Measurements from ENCODE around the gene CDH20.

CDH20 gene

DNA sequence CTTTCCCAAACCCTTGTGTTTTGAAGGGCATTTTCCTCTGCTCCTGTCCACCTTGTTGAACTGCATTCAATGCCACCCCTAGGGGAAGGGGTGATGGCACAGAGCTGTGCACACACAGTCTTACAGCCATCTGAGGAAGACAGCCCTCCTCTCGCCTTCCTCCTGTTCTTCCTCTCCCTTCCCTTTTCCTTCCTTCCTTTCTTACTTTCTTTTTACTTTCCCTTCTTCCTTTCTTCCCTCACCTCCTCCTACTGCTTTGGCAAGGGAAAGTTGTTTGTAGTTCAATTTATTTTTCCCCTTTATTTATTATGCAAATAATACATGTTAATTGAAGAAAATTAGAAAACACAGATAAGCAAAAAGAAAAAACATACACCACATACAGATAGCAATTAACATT is 99.4 kb downstream of the CDH20 start:
- no peak for DNase-seq

DNA sequence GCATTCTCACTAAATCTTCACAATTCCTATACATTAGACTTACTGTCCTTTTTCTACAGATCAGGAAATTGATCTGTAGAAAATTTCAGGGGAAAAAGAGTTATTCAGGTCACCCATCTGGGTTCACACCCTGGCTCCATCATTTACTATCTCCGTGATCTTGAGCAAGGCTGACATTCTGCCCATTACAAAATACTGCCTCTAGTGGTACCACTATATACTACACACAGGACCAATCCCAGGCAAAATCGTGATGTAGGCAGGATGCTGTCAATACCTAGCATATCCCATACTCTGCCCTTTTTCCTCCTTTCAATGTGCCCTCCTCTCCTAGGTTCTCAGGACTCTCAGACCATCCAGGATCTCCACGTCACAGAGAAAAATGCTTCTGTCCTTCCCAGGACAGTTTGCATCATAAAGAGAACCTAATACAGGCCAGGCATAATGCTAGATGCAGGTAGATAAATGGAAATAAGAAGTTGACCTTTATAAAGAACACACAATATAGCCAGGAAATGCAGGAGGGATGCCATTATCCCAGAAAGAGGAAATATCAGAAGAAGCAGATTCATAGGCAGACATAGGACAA is 101.9 kb downstream of the CDH20 start:
- DNase-seq = no peak

DNA sequence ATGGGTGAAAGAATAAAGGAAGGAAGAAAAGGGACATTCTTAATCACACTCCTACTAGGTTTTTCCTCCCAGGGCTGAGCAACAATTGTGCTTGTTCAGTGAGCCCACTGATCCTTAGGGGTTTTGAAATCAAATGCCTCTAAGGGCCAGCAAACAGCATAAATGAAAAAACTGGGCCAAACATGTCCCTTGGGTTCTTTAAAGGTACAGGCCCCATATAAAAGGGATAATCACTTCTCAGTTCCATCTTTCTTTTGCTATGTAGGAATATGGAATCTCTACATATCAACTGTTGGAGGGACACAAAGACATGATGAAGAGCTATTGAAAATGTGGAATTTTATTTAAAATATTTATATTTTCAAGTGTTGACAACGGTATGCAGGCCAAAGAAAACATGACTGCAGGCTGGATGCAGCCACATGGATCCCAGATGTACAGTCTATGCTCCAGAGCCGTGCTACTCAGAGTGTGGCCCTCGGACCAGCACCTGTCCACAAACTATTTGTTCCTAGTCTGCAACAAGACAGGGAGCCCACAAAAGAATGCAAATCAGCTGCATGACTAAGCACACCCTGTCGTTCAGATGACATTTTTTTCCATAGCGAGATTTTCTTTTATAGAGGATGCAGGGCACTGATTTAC is 110.0 kb downstream of the CDH20 start:
- no peak for DNase-seq

- no peak for DNase-seq
Observed at GRCh38 chr18:61448316-61448715, 115.1 kb downstream of the CDH20 start.

- no peak for DNase-seq
Observed at GRCh38 chr18:61459896-61460648, 126.8 kb downstream of the CDH20 start.

GRCh38 chr18:61464551-61465142 is 131.4 kb downstream of the CDH20 start:
- no peak for DNase-seq

DNA sequence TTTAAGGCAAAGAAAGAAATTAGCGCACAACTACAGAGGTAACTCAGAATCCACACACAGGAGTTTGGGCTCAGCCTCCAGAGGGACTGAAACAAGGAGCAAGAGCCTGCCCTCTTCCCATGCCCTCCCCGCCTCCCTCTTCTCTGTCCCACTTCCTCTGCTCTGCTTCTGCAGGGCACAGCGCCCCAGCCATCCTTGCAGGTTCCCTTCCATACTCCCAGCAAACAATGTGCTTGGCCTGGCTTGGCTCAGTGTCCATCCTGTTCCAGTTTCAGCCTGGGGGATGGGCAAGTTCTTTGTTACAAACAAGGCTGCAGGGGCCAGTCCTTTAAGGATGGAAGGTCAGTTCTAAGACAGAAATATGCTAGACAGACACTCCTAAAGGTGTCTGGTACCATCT is 133.5 kb downstream of the CDH20 start:
- no peak for DNase-seq

- DNase-seq = no peak
Observed at GRCh38 chr18:61470031-61470674, 136.9 kb downstream of the CDH20 start.

DNA sequence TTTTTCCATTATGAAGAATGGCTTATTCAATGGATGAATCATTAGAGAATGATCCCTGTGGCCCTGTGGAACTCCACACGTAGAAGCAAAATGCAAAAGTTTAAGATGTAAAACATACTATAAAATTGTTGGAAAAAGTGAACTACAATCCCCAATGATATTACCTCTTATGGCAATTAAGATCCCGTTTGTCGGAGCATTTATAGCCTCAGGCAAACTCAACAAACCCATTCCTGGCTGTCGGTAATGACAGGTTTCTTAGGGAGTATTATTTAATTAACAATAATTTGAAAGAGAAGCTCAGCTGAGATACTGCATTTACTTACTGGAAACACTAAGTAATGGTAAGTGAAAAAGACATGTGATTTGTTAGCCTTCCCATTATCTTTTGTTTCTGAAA is 138.3 kb downstream of the CDH20 start:
- no peak for DNase-seq

- no peak for DNase-seq
Observed at GRCh38 chr18:61471942-61472341, 138.7 kb downstream of the CDH20 start.

DNA sequence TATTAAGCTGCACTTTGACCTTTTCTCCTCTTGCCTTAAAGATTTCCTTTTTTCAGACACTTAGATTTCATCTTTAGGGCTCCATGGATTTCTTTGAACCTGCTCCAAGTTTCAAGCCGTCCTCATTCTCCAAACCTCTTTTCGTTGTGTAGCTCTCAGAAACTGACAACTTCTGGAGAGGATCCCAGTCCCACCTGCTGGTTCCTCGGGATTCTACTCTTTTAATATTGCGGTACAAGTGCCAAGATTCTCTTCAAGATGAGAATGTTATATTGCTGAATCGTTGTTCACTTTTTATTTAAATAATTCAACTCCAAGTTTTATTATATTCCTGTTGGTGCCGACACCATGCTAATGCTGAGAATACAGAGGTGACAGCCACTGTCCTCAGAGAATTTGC is 141.1 kb downstream of the CDH20 start:
- DNase-seq = no peak

DNA sequence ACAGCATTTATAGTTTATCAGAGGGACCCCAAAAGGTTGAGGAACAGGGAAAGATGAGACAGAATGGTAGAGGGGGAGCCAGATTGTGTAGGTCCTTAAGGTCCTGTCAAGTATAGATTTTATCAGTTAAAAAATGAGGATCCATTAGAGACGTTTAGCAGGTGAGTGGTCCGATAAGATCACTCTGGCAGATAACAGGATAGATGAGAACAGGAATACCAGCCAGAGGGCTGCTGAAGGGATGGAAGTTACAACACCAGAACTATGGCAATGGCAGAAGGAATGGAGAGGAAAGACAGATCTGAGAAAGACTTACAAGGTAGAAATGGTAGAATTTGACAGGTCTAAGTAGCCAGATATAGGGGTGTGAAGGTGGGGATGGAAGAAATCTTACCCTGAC is 141.7 kb downstream of the CDH20 start:
- DNase-seq = no peak

GRCh38 chr18:61475931-61476330 is 142.7 kb downstream of the CDH20 start:
- no peak for DNase-seq

GRCh38 chr18:61489334-61489733 is 156.1 kb downstream of the CDH20 start:
- no peak for DNase-seq

DNA sequence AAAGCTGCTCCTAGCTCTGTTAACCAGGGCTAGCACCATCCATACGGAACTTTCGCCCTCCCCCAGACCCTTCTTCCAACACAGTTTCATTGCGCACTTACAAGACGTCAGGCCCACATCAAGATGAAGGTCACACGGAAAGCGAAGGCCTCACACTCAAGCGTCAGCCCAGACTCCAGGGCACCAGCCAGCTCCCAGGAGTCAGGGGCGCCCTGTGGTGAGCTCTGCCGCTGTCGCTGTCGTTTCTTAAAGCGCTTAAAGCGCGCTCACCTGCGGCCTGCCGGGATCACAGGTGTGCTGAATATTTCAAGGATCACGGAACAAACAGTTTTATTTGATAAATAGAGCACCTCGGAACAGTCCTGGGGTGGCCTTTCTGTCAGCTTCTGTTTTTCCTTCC is 163.1 kb downstream of the CDH20 start:
- no peak for DNase-seq

DNA sequence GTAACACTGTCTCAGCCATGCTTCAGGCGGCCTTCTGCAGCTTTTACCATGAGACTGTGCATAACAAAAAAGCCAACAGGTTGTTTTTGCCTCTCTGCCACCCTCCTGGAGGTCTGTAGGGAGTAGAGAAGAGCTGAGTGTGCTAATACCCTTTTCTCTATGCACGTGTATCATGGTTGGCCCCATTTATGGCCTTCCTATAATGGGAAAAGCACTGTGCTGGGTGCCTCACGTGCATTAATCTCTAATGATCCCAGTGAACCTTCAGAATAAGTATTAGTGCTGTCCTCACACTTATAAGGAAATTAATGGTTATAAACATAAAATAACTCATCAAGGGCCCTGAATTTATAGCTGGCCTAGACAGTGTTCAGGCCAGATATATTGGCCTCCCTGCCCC is 164.2 kb downstream of the CDH20 start:
- DNase-seq = no peak

DNA sequence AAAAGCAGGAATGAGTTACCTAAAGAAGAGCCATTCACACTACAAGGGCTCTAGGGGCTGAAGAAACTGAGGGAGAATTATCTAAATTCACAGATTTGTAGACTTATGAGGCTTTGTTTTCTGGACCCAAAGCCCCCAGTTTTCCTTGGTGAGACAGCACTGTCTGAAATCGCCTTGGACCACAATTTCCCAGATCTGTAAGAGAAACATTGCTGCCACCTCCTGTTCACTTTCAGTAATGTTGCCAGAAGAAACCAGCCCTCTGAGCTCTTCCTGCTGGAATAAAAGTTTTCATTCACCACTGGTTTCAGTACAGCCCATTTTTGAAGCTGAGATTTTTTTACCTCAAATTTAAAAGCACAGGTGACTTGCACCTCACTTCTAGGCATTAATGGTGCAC is 169.2 kb downstream of the CDH20 start:
- no peak for DNase-seq

DNA sequence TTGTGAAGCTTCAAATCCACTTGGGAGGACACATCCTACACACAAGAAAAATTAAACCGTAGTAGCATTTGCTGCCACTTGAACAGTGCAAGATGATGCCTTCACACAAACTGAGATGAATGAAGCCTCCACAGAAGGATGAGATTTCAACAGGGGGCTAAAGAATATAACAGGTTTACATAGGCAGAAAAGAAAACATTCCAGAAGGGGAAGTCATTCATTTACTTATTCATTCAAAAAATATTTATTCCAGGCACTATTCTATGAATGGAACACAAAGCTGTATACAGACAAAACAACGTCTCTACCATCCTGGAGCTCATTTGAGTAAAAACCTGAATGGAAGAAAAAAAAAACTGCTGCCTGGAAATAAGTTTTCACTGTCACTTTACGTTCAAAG is 170.5 kb downstream of the CDH20 start:
- DNase-seq = no peak

DNA sequence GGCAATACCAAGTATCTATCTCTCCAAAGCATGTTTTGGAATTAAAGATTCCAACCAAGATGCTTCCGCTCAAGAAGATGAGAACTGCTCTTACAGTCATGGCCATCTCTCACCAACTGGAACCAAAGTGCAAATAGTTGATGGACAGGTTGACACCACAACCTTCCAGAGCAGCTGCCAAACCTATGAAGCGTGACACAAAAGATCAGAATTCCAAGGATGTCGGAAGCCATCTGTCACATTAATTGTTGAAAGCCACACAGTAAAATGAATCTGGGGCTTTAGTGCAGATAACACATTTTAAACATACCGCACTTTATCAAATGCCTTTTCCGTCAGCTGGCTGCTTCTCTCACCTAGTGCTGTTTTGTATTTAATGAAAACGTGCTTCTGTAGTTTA is 195.7 kb downstream of the CDH20 start:
- DNase-seq = no peak

DNA sequence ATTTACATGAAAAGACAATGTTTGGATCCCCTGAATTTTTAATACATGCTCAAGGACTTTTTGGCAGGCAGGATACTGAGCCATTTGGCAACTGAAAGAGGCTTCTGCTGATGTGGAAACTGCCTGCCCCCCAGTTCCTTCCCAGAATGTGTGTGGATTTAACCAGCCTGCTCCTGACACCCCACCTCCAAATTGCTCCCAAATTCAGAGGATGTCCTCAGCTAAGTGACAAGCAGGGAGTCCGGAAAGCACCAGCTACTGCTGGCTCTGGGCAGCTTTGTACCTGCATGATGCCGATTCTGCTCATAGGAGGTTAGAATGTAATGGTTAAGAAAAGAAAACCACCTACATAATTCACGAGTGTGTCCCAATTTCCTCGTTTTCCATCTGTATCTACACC is 197.5 kb downstream of the CDH20 start:
- no peak for DNase-seq

GRCh38 chr18:61531182-61531581 is 198.0 kb downstream of the CDH20 start:
- no peak for DNase-seq

DNA sequence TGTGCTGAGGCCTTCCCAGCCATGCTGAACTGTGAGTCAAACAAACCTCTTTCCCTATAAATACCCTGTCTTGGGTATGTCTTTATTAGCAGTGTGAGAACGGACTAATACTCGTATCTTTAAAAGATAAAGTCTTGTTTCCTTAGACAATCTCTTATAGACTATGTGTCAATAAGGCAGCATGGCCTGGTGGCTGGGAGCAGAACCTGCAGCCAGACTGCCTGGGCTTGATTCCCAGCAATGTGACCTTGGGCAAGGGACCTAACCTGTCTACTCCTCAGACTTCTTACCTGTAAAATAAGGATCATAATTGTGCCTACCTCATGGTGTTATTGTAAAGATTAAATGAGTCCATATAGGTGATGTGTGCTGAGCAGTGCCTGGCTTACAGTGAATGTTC is 198.7 kb downstream of the CDH20 start:
- DNase-seq = no peak

DNA sequence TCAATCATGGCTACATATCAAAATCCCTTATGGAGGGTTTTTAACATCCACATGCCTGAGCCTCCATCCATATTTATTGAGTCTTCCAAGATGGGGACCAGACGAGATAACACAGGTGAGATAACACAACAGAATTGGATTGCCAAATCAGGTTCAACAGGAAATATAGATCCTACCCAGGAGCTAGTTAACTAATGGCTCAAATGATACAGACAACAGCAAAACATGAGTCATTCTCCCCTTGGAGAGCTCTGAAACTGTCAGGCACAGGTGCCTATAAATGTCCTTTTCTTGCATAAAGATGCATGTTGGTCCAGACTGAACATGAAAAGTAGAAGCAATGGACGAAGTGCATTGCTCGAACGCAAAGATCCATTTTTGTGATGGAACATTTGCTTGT is 202.2 kb downstream of the CDH20 start:
- DNase-seq = no peak

GRCh38 chr18:61541673-61542072 is 208.4 kb downstream of the CDH20 start:
- DNase-seq = no peak
